Testis (tissue), 2 donors: ENCODE results near the gene CIBAR2.

Experiments
- CTCF ChIP-seq, 3 experiments: fragments of 450-650 bp in 2 of 3; fragments of 200-600 bp in 1 of 3; sonication (generic) in 1 of 3; IDR thresholded peaks; one replicate each; pipeline ENCODE4 v1.5.1; 2016 to 2019; ENCODE audit warnings: antibody characterized with exemption in 3 of 3, mild to moderate bottlenecking in 2 of 3, moderate library complexity in 1 of 3
- POLR2A ChIP-seq: fragments of 450-650 bp; IDR thresholded peaks from one replicate; pipeline ENCODE4 v1.6.1; 2017; ENCODE audit warnings: antibody characterized with exemption, mild to moderate bottlenecking, moderate library complexity

DNA sequence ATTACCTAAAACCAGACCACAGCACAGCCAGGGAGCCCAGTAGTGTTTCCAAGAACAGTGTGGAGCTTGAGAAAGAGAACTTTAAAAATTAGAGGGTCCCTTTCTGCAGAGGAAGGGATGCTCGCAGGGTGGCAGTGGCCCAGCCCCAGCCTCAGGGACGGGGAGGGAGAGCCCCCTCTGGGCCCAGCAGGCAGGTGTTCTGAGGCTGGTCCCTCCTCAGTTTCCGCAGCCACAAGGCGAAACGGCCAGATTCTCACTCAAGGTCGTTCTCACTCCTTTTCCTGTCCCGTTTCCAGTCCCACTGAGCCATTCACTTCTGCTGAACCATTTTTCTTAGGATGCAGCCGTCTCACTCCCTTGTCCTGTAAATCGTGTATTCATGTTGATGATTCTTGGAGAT, 20.0 kb downstream of the CIBAR2 start:
- TF ChIP-seq CTCF (IDR thresholded peaks at IDR 0.05): no peak
- no peak for TF ChIP-seq POLR2A
